ENCODE results near the gene PFN1. TPM values are rescaled to one million over a fixed set of nuclear protein-coding genes. Genes with fewer than 3 reads are reported as not detected.

Gene PFN1
- total and polyA plus RNA-seq, 10 of the 15 experiments (the other 5 are each of a cell fraction or from before 2014, with no cell fraction given) = 154 to 3,892 (median 1,918) TPM

GRCh38 chr17:4934173-4934979 is 14.0 kb downstream of the PFN1 start (continued):
- TF ChIP-seq PBX3 (IDR thresholded peaks at IDR 0.05; ENCODE audit: insufficient replicate concordance, low read depth, low read length) (no peak), SKIL (IDR thresholded peaks at IDR 0.05; ENCODE audit: low read depth, poor library complexity, severe bottlenecking) (no peak), FOXK2 (IDR thresholded peaks at IDR 0.05) (no peak), ESRRA (IDR thresholded peaks at IDR 0.05; ENCODE audit: low read length) (no peak), CREB1 (IDR thresholded peaks at IDR 0.05; ENCODE audit: low read depth) (no peak), ZBED1 (IDR thresholded peaks at IDR 0.05; ENCODE audit: borderline replicate concordance) (no peak), ZNF622 (IDR thresholded peaks at IDR 0.05) (no peak), CEBPB (IDR thresholded peaks at IDR 0.05; ENCODE audit: borderline replicate concordance in 1 of 2, low read depth in 2 of 2, low read length in 2 of 2) (no peak), KLF5 (IDR thresholded peaks at IDR 0.05; ENCODE audit: partially characterized antibody) (no peak), SMC3 (IDR thresholded peaks at IDR 0.05; ENCODE audit: borderline replicate concordance, low read length) (no peak), NR2C1 (IDR thresholded peaks at IDR 0.05) (no peak), TARDBP (IDR thresholded peaks at IDR 0.05; ENCODE audit: borderline replicate concordance) (no peak), POU2F2 (IDR thresholded peaks at IDR 0.05; ENCODE audit: borderline replicate concordance, low read depth, low read length) (no peak), NRF1 (conservative IDR thresholded peaks at IDR 0.05; ENCODE audit: low read depth, low read length) (no peak), GATAD2B (conservative IDR thresholded peaks at IDR 0.05; ENCODE audit: low read depth) (peak; percentile 28; the same call in 1 of the 2 replicates), MAX (IDR thresholded peaks at IDR 0.05; ENCODE audit: low read depth, low read length) (no peak), TBL1XR1 (IDR thresholded peaks at IDR 0.05; ENCODE audit: low read depth, low read length) (no peak), E2F8 (IDR thresholded peaks at IDR 0.05; ENCODE audit: low read depth, partially characterized antibody) (no peak), HCFC1 (IDR thresholded peaks at IDR 0.05; ENCODE audit: low read length) (no peak), NR2F1 (conservative IDR thresholded peaks at IDR 0.05) (peak; percentile 34; the same call in 1 of the 2 replicates), EGR1 (IDR thresholded peaks at IDR 0.05; ENCODE audit: borderline replicate concordance in 1 of 2, low read depth in 2 of 2, low read length in 2 of 2) (no peak; a peak in 1 of 3 replicates), BCL3 (IDR thresholded peaks at IDR 0.05; ENCODE audit: borderline replicate concordance, insufficient read depth, low read depth, low read length, poor library complexity, severe bottlenecking) (no peak), NR2C2 (IDR thresholded peaks at IDR 0.05; ENCODE audit: borderline replicate concordance, control insufficient read depth, insufficient read length, low read depth) (no peak)

Data from GM12878 (cell line).